ENCODE data around the gene ATP9B.

DNA sequence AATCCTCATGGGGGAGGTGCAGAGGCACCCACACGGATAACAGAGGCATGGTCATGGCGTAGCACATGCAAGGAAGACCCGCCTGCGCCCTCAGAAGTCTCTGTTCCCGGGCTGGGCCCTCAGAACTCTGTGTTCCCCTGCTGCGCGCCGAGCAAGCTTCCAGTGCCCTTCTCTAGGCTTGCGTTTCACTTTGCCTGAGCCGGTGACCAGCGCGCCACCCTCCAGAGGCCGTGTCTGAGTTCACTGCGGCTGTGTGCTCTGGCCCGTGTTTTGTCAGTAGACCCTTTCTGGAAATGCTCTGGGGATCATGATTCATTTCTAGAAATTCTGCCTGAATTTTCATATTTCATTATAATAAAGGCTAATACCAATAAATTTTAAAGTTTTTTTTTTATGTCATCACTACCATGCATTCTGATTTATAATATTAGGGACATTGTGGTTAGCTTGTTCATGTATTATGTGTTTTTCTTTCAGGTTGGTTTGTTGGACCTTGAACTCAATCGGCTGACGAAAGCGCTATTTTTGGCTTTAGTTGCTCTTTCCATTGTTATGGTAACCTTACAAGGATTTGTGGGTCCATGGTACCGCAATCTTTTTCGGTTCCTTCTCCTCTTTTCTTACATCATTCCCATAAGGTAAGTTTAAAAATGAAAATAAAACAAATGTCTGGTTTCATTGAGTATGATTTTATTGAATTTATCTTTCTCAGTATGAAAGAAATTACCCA lies 183.9 kb downstream of the ATP9B start:
- TF ChIP-seq CTCF (IDR thresholded peaks at IDR 0.05) (no peak), POLR2A (IDR thresholded peaks at IDR 0.05) (no peak)
